ENCODE results near the gene TMIGD1.
"Not testable (repeated sequence)": the region's sequence is repeated elsewhere in the genome, so short reads cannot be mapped to it uniquely, and the experiment has no call there.

The TMIGD1 gene

DNA sequence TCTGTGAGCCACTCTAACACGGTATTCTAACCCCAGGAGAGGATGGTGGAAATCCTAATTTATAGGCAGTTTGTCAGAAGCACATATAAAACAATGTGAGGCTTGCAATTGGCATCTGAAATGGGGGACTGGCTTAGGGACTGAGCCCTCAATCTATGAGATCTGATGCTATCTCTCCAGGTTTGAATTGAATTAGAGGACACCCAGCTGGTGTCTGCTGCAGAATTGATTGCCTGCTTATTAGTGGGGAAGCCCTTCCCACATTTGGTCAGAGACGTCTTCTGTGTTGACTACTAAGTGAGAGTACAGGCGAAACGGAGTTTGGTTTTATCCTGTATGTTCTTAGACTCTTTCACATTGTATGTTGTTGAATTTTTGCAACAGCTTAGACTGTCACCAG, 13.6 kb upstream of the TMIGD1 start:
- Mint-ChIP-seq H3K9me3 (no peaks in the 10 kb centered on the region), H3K4me1 (no peaks in the 10 kb centered on the region), H3K4me3 (no peak overlapping the region), H3K36me3 (no peaks in the 10 kb centered on the region), H3K27ac (no peak overlapping the region), H3K27me3 (no peaks in the 10 kb centered on the region)
- no peak for DNase-seq
- CTCF ChIA-PET, result interaction anchor here (0.8 kb wide), 1 partner anchor 19 kb away, joined by 3 read pairs; no protein-coding TSS in a partner anchor

DNA sequence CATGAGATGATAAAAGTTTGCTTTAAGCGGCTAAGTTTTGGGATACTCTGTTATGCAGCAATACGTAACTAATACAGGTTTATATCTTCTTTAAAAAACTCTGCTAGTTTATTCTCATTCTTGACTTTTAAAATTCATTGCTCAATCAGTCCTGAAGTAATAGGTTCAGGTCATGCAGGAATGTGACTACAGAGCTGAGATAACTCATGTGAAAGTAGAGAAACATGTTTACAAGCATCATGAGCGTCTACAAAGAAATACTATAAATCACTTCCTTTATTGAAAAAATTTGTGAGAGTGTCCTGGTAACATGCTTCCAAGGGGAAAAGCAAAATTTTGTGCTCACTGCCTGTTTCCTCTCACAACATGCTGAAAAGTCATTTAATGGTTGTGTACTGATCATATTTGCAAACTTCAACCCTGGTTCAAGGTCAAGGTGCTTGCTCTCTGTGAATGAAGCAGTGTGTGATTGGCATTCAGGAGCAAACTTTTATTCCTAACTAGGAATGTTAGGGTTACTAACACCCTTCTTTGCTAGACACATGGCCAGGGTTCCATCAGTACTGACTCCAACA, 12.5 kb upstream of the TMIGD1 start:
- Mint-ChIP-seq H3K4me1 (no peaks in the 10 kb centered on the region), H3K36me3 (no peaks in the 10 kb centered on the region), H3K27me3 (no peaks in the 10 kb centered on the region), H3K27ac (no peak overlapping the region), H3K4me3 (no peak overlapping the region), H3K9me3 (no peaks in the 10 kb centered on the region)
- CTCF ChIA-PET, result interaction anchor here (2.9 kb wide), 1 partner anchor 11 kb away, joined by 16 read pairs; no protein-coding TSS in a partner anchor
- no peak for DNase-seq

DNA sequence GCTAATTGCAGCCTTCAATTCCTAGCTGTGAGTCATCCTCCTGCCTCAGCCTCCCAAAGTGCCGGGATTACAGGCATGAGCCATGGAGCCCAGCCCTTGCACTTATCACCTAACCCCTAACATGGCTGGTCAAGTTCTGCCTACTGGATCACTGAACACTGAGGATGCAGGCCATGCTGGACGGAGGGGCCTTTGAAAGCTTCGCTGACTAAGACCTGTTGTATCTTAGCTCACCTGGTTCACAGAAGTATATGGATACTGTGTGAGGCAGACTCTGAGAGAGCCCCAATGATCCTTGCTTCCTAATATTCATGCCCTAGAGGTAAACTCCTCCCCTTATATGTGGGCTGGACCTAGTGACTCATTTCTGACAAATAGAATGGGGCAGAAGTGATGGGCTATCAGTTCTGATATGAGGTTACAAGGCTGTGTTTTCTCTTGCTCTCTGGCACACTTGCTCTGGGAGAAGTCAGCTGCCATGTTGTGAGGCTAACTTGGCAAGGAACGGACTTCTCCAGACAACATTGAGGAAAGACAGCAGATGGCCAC, 11.7 kb upstream of the TMIGD1 start:
- Mint-ChIP-seq H3K36me3 (no peaks in the 10 kb centered on the region), H3K9me3 (no peaks in the 10 kb centered on the region), H3K27me3 (no peaks in the 10 kb centered on the region), H3K4me1 (no peaks in the 10 kb centered on the region), H3K27ac (no peak overlapping the region), H3K4me3 (no peak overlapping the region)
- no peak for DNase-seq
- CTCF ChIA-PET, result interaction anchor here (2.9 kb wide), 1 partner anchor 10 kb away, joined by 16 read pairs; no protein-coding TSS in a partner anchor

DNA sequence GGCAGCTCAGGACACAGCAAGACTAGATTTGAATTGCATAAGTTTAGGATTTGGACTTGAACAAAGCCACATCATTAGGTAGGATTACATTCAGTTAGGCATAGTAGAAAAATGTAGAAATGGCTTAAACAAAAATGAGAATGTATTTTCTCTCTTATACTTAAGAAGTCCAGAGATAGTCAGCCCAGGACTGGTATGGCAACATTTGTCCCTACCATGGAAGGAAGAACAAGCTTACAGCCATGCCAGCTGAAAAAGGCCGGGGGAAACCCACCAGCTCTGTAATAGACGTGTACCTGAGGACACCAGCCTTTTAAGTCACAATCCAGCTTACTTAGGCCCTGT, 11.2 kb upstream of the TMIGD1 start:
- Mint-ChIP-seq H3K36me3 (no peaks in the 10 kb centered on the region), H3K27me3 (peaks cover under 1% of the 10 kb centered on the region), H3K9me3 (no peaks in the 10 kb centered on the region), H3K4me3 (no peak overlapping the region), H3K27ac (no peak overlapping the region), H3K4me1 (peaks cover 2% of the 10 kb centered on the region)
- CTCF ChIA-PET, result interaction anchor here (0.5 to 2.9 kb wide), 4 partner anchors 9 to 549 kb away, joined by 3 to 16 read pairs (median 3); no protein-coding TSS in a partner anchor
- DNase-seq, result no peak

DNA sequence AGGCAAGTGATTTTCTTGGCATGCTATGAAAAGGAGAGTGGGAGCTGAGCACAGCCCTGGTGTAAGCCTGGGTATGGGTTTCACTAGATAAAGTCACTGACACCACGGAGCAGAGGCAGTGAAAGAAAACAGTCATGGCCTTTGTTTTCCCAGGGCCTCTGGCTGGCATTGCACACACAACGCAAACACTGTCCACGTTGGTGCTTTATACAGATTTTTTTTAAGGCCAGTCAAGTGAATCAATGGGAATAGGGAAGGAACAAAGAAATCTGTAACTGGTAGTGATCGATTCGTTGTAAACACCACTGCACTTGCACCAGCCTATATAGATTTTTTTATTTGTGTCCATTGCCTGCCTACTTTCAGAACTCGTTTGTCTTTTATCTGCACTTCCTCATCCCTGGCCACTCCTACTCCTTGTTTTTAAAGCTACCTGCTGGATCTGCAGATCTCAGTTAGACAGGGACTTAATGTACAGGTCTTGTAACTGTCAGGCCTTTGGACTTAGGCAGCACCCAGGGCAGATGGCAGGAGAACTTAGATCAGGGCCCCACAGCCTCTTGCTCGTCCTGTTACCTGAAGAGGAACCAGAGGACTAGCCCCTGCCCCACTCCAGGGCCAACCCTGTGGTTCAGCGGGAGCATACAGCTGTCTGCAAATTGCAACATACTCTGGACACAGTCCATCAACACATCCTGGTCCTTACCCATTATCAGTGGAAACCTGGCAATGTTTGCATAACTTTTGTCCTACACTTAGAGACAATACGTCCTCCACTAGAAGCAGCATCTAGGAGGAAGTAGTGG, 10.6 kb upstream of the TMIGD1 start:
- no peaks in the 10 kb centered on the region for H3K9me3 Mint-ChIP-seq
- no peaks in the 10 kb centered on the region for H3K36me3 Mint-ChIP-seq
- peaks cover 4% of the 10 kb centered on the region for H3K27me3 Mint-ChIP-seq
- DNase-seq, result no peak
- no peak overlapping the region for H3K4me3 Mint-ChIP-seq
- CTCF ChIA-PET, result interaction anchor here (0.5 to 2.9 kb wide), 4 partner anchors 9 to 550 kb away, joined by 3 to 16 read pairs (median 3); no protein-coding TSS in a partner anchor
- no peak overlapping the region for H3K27ac Mint-ChIP-seq
- H3K4me1 Mint-ChIP-seq, result peaks cover 5% of the 10 kb centered on the region

DNA sequence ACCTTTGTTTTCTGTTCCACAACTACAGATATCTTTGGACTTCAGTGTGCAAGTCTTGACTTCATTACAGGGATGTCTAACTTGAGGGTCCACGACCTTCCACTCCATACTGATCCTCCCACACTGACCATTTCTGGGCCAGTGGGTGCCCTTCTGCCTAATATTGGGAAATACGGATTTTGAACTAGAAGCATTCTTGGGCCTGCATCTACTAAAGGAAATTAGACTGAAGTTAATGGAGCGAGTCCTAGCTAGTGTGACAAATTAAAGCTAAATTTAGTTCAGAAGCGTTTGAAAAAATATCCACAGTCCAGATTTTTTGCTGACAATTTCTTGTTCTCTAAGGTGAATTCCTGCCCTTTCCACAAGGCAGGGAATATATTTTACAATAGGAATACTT, 9.9 kb upstream of the TMIGD1 start:
- no peaks in the 10 kb centered on the region for H3K36me3 Mint-ChIP-seq
- no peak overlapping the region for H3K4me3 Mint-ChIP-seq
- no peak for DNase-seq
- CTCF ChIA-PET, result interaction anchor here (1.5 kb wide), 1 partner anchor 482 kb away, joined by 3 read pairs; no protein-coding TSS in a partner anchor
- H3K27me3 Mint-ChIP-seq, result peaks cover 4% of the 10 kb centered on the region
- H3K9me3 Mint-ChIP-seq, result no peaks in the 10 kb centered on the region
- peaks cover 5% of the 10 kb centered on the region for H3K4me1 Mint-ChIP-seq
- H3K27ac Mint-ChIP-seq, result no peak overlapping the region

DNA sequence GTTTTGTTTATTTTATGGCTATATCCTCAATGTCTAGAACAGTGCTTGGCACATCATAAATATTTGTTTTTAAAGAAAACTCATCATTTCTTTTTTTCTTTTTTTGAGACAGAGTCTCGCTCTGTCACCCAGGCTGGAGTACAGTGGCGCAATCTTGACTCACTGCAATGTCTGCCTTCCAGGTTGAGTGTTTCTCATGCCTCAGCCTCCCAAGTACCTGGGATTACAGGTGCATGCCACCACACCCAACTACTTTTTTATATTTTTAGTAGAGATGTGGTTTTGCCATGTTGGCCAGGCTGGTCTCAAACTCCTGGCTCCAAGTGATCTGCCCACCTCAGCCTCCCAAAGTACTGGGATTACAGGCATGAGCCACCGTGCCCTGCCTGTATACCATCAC, 9.4 kb upstream of the TMIGD1 start:
- H3K36me3 Mint-ChIP-seq, H3K4me3 Mint-ChIP-seq, H3K27me3 Mint-ChIP-seq, DNase-seq, CTCF ChIA-PET, H3K4me1 Mint-ChIP-seq, H3K9me3 Mint-ChIP-seq, H3K27ac Mint-ChIP-seq: not testable (repeated sequence)

DNA sequence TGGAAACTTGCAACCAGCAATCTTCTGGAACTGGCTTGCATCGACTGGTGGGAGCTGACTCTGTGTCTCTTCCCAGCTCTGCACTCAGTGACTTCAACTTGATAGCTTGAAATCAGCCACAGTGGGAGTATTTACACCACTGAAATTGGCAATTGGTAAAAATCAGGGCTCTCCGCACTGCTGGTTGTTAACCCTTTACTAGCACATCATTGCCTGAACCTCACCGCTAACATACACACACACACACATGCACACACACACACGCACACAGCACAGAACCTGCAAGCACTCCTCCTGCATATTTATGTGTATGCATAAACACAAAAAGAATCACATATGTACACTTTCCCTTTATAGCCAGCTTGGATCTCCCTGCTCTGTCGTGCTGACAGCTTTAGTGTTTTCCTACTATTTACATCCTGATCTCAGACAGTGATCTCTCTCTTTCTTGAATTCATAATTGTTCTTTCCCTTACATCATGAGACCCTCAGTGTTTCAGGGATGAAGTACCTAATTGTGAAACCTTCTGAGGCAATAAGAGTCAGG, 7.9 kb upstream of the TMIGD1 start:
- no peaks in the 10 kb centered on the region for H3K36me3 Mint-ChIP-seq
- CTCF ChIA-PET, result interaction anchor here (0.7 to 8.8 kb wide), 10 partner anchors 10 to 485 kb away, joined by 3 to 131 read pairs (median 4); partner anchors contain the start of gene GOSR1

DNA sequence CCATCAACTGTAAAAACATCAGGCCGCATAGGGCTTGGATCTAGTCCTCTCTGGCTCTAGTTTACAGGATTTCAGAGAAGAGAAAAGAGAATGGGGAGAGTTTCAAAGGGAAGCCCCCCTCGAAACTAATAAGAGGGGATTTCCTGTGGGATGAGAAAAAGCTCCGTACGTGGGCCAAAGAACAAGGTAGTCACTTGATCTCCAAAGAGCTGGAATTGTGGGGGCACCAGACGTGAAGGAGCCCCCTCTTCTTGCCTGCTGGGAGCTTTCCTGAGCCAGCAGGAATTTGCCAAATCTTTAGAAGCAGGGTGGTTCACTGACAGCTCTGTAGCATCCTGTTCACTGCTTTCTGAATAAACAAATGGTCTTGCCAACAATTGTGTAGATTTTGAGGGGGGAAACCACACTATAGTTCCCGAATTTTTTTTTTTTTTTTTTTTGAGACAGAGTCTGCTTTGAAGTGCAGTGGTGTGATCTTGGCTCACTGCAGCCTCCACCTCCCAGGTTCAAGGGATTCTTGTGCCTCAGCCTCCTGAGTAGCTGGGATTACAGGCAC, 7.0 kb upstream of the TMIGD1 start:
- H3K27me3 Mint-ChIP-seq, result peaks cover 17% of the 10 kb centered on the region
- H3K27ac Mint-ChIP-seq, result no peak overlapping the region
- H3K4me3 Mint-ChIP-seq, result no peak overlapping the region
- H3K9me3 Mint-ChIP-seq, result no peaks in the 10 kb centered on the region
- no peak for DNase-seq
- no peaks in the 10 kb centered on the region for H3K36me3 Mint-ChIP-seq
- CTCF ChIA-PET, result interaction anchor here (0.7 to 8.8 kb wide), 15 partner anchors 10 to 486 kb away, joined by 3 to 131 read pairs (median 5); partner anchors contain the start of gene GOSR1
- H3K4me1 Mint-ChIP-seq, result peaks cover 10% of the 10 kb centered on the region

More for the DNA sequence above, 7.9 kb upstream of the TMIGD1 start:
- Mint-ChIP-seq H3K27me3 (peaks cover 17% of the 10 kb centered on the region), H3K9me3 (no peaks in the 10 kb centered on the region), H3K4me3 (no peak overlapping the region), H3K4me1 (peaks cover 6% of the 10 kb centered on the region), H3K27ac (no peak overlapping the region)
- DNase-seq, result no peak

DNA sequence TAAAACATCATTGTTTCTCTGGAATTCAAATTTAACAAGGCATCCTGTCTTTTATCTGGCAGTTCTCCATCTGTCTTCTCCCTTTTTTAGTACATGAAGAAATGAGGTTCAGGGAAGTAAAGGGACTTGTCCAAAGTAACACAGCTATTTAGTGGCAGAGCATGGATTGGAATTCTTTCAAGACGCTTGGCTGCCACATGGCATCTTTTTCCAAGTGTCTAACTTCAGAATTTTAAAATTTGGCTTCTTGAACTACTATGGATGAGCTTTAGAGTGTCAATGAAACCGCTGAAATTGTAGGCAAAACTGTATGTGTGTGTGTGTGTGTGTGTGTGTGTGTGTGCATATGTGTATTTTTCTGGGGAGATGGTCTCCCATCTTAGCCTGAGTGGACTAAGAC, 5.2 kb upstream of the TMIGD1 start:
- Mint-ChIP-seq H3K27ac (no peak overlapping the region), H3K27me3 (peaks cover 17% of the 10 kb centered on the region), H3K4me3 (no peak overlapping the region), H3K4me1 (peaks cover 11% of the 10 kb centered on the region), H3K36me3 (no peaks in the 10 kb centered on the region), H3K9me3 (no peaks in the 10 kb centered on the region)
- no peak for DNase-seq
- CTCF ChIA-PET, result interaction anchor here (0.7 to 8.8 kb wide), 10 partner anchors 12 to 377 kb away, joined by 3 to 131 read pairs (median 4); partner anchors contain the start of genes BLMH and GOSR1

DNA sequence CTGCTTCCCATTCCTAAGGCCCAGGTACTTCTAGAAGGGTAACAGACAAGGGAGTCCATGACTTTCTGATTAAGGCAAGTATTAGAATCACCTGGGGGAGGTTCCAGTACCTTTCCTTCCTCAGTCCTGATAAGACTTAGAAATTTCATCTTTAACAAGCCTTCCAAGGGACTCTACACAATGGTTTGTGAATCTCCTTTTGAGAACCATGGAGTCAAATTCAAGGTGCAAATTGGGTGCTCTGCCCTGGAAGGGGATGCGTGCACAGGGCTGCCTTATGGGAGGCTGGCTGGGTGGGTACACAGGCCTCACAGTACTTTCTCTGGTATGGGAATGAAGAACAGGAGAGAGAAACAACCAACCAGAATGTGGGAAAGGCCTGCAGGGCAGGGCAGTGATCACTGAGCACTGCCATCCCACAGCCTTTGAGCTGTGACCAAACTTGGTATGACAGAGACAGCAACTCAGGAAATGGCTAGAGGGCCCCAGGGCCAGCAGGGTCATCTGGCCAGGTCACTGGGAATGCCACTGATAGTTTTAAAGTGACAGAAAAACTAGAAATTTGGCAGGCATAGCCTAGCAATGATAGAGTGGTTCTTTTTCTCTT, 3.6 kb upstream of the TMIGD1 start:
- H3K4me3 Mint-ChIP-seq, result no peak overlapping the region
- CTCF ChIA-PET, result interaction anchor here (0.9 to 8.8 kb wide), 16 partner anchors 8 to 244 kb away, joined by 3 to 131 read pairs (median 6); partner anchors contain the start of gene BLMH
- H3K27me3 Mint-ChIP-seq, result peaks cover 17% of the 10 kb centered on the region

DNA sequence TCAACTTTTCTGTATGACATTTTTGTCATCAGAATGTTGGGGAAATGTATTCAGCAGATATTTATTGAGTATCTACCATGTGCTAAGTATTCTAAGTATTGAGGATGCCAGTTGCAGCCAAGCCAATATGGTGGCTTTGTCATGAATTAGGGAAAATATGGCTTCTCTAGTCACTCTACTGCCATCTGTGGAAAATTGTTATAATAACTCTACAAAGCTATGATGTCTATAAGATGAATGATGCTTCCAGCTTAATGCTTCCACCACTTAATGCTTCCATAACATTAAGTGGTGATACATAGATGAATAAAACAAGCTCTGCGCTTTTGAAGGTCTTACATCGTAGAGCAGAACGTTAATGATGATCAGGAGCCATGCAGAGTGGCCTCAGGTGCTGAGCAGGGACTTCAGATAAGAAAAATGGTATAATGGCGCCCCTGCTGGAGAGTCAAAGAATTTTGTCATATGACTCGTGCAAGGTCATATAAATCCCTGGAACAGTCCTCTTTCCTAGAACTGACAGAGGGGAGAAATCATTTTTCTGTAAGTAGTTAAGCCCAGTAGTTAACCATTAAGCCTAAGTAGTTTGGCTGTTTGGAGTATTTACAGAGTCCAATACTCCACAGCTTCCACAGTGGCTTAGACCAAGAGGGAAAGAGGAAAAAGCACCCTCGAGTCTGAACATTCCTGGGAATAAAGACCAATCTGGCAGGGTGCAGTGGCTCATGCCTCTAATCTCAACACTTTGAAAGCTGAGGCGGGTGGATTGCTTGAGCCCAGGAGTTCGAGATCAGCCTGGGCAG, 2.7 kb upstream of the TMIGD1 start:
- no peak overlapping the region for H3K4me3 Mint-ChIP-seq
- no peaks in the 10 kb centered on the region for H3K36me3 Mint-ChIP-seq
- DNase-seq, result peak; percentile 73
- CTCF ChIA-PET, result interaction anchor here (0.6 to 8.8 kb wide), 40 partner anchors 8 to 237 kb away, joined by 3 to 131 read pairs (median 4); partner anchors contain the start of genes BLMH and SLC6A4
- H3K27ac Mint-ChIP-seq, result no peak overlapping the region
- H3K27me3 Mint-ChIP-seq, result peaks cover 17% of the 10 kb centered on the region
- H3K9me3 Mint-ChIP-seq, result no peaks in the 10 kb centered on the region
- peaks cover 33% of the 10 kb centered on the region for H3K4me1 Mint-ChIP-seq

More for the DNA sequence above, 3.6 kb upstream of the TMIGD1 start:
- DNase-seq, result no peak
- H3K36me3 Mint-ChIP-seq, result no peaks in the 10 kb centered on the region
- H3K27ac Mint-ChIP-seq, result no peak overlapping the region
- H3K4me1 Mint-ChIP-seq, result peaks cover 24% of the 10 kb centered on the region
- H3K9me3 Mint-ChIP-seq, result no peaks in the 10 kb centered on the region

DNA sequence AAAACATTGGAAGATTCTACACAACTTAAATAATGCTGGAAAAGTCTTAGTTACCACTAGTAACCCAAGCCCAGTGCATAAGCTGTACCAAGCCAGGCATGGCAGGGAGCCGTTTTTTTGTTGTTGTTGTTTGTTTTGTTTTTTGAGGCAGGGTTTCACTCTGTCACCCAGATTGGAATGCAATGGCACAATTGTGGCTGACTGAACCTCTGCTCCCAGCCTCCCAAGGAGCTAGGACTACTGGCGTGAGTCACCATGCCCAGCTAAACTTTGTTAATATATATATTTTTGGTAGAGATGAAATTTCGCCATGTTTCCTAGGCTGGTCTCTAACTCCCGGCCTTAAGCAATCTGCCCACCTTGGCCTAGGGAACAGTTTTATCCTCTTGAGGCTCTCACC, 564 bp upstream of the TMIGD1 start:
- Mint-ChIP-seq H3K9me3 (no peaks in the 10 kb centered on the region), H3K4me3 (no peak overlapping the region), H3K36me3 (no peaks in the 10 kb centered on the region), H3K27ac (no peak overlapping the region), H3K4me1 (peaks cover 44% of the 10 kb centered on the region), H3K27me3 (peaks cover 14% of the 10 kb centered on the region)
- DNase-seq, result no peak
- CTCF ChIA-PET, result interaction anchor here (0.9 to 8.8 kb wide), 13 partner anchors 8 to 241 kb away, joined by 3 to 131 read pairs (median 7); partner anchors contain the start of gene BLMH
